Measurements from ENCODE around the gene ZNF862. TPM values are rescaled to one million over a fixed set of nuclear protein-coding genes. Genes with fewer than 3 reads are reported as not detected.
A peak's percentile ranks its signal among the peaks of the same experiment; 100 is the strongest.

Gene ZNF862
- total and polyA plus RNA-seq, 2 of the 8 experiments (the other 6 are each of a cell fraction or from before 2014, with no cell fraction given): 1.8 to 3.9 TPM

DNA sequence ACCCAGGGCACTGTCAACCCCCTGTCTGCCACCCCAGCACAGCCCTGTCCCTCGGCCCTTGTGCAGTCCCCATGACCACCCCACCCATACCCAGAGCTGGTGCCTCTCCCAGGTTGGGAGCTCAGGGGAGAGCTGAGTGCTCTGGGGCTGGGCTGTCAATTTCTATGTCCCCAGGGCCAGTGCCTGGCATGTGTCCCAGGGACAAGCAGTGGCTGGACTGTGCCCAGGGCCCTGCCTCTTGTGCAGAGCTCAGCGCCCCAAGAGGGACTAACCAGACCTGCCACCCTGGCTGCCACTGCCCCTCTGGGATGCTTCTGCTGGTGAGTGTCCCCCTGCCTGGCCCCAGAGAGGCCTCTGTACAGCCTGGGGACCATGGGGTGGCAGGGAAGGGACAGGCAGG lies 29.0 kb upstream of the ZNF862 start:
- no peak overlapping the region for H3K4me3 ChIP-seq (ENCODE audit: extremely low read depth in 1 of 4, insufficient read depth in 2 of 4, low read depth in 3 of 4, low read length in 4 of 4)
- no peak overlapping the region for H2BK12ac ChIP-seq (ENCODE audit: low read depth, low read length)
- CTCF ChIA-PET (ENCODE audit: partially characterized antibody): interaction anchor here (1.1 to 10.3 kb wide), 16 partner anchors 9 to 126 kb away, joined by 3 to 209 read pairs (median 7); no protein-coding TSS in a partner anchor
- no peak overlapping the region for H3K18ac ChIP-seq (ENCODE audit: extremely low read depth, low read length)
- H3K4me2 ChIP-seq (ENCODE audit: insufficient read depth in 1 of 2, low read depth in 2 of 2, low read length in 2 of 2): no peak overlapping the region
- no peaks in the 10 kb centered on the region for H3K23me2 ChIP-seq (ENCODE audit: low read depth, low read length)
- no peak overlapping the region; a peak in 1 of 7 replicates for H3K9ac ChIP-seq (replicated peaks in 1 of 4; ENCODE audit: extremely low read depth in 1 of 4, low read depth in 3 of 4, low read length in 3 of 4)
- no peak overlapping the region for H3K14ac ChIP-seq (ENCODE audit: insufficient read length)
- no peak overlapping the region for H4K5ac ChIP-seq (ENCODE audit: insufficient read length, low read depth, low read length)
- peak overlapping the region; percentile 29; the same call in 1 of the 2 replicates for H4K8ac ChIP-seq (ENCODE audit: extremely low read depth, insufficient read depth, low read length)
- no peaks in the 10 kb centered on the region for H3K36me3 ChIP-seq (ENCODE audit: control insufficient read depth in 2 of 4, insufficient read depth in 4 of 4, low read length in 3 of 4)
- no peak overlapping the region for H2BK5ac ChIP-seq (ENCODE audit: low read depth, low read length)
- TF ChIP-seq POU5F1 (IDR thresholded peaks at IDR 0.05; ENCODE audit: low read depth, low read length) (no peak), CEBPB (IDR thresholded peaks at IDR 0.05; ENCODE audit: low read depth, low read length) (no peak)
- no peak overlapping the region for H2BK15ac ChIP-seq (ENCODE audit: low read length)
- H3K27ac ChIP-seq (ENCODE audit: low read depth, low read length): no peak overlapping the region
- H3K23ac ChIP-seq (ENCODE audit: insufficient read length): no peak overlapping the region
- no peaks in the 10 kb centered on the region for H3K79me1 ChIP-seq (ENCODE audit: low read depth, low read length)
- H2BK20ac ChIP-seq (ENCODE audit: low read length): no peak overlapping the region
- H3K27me3 ChIP-seq (replicated peaks in 1 of 4; ENCODE audit: control insufficient read depth in 3 of 4, extremely low read depth in 1 of 4, insufficient read depth in 3 of 4, low read length in 3 of 4): no peaks in the 10 kb centered on the region
- POLR2A ChIA-PET (ENCODE audit: partially characterized antibody): interaction anchor here (1.0 to 1.9 kb wide), 2 partner anchors 12 kb away, joined by 3 to 4 read pairs; no protein-coding TSS in a partner anchor
- no peak overlapping the region for H3K4ac ChIP-seq (replicated peaks; ENCODE audit: insufficient read length, low read depth, low read length)
- H4K20me1 ChIP-seq (replicated peaks in 1 of 2; ENCODE audit: control insufficient read depth in 1 of 2, insufficient read depth in 2 of 2, low read length in 2 of 2): peaks cover 0 to 1% of the 10 kb centered on the region in 2 experiments
- no peak for FAIRE-seq
- no peak overlapping the region for H2AK5ac ChIP-seq (ENCODE audit: low read depth, low read length)
- no peak overlapping the region for H3K56ac ChIP-seq (replicated peaks; ENCODE audit: insufficient read length, low read depth, low read length)
- no peaks in the 10 kb centered on the region for H3K79me2 ChIP-seq (ENCODE audit: control insufficient read depth in 1 of 2, insufficient read depth in 2 of 2, low read length in 2 of 2)
- 81% methylated on average over 2 of the region's 2 CpGs; no CpG with 5 or more reads in 1 of the 2 experiments for WGBS, 2 experiments (ENCODE audit: extremely low coverage in 1 of 2, insufficient coverage in 1 of 2, insufficient read length in 1 of 2, insufficient replicate concordance in 2 of 2, low coverage in 1 of 2, low lambda C conversion rate in 2 of 2, missing lambda C conversion rate in 1 of 2)
- H4K91ac ChIP-seq (replicated peaks; ENCODE audit: insufficient read length, low read length): no peak overlapping the region
- no peak overlapping the region for H2AFZ ChIP-seq (ENCODE audit: low read length)
- peaks cover 0 to 4% (median 0%) of the 10 kb centered on the region in 4 experiments; a peak in 3 of 7 replicates for H3K4me1 ChIP-seq (replicated peaks in 1 of 4; ENCODE audit: control insufficient read depth in 3 of 4, insufficient read depth in 4 of 4, low read length in 3 of 4)
- H3K9me3 ChIP-seq (ENCODE audit: insufficient read depth in 2 of 2, low read depth in 1 of 2, low read length in 1 of 2): no peaks in the 10 kb centered on the region
- H2BK120ac ChIP-seq (replicated peaks; ENCODE audit: low read depth, low read length): no peak overlapping the region
- DNase-seq (ENCODE audit: low read depth in 1 of 2, low spot score in 2 of 2): no peak
